HG03469 (cell line): Measurements from ENCODE around the gene TAF6.

Experiments
- ATAC-seq: cut with Tn5 transposase; IDR thresholded peaks from one replicate; pipeline ENCODE4 v1.9.1; 2021; ENCODE audit warnings: mild to moderate bottlenecking, moderate library complexity, moderate number of reproducible peaks; ENCODE audit not compliant: unreplicated experiment

Gene TAF6

DNA sequence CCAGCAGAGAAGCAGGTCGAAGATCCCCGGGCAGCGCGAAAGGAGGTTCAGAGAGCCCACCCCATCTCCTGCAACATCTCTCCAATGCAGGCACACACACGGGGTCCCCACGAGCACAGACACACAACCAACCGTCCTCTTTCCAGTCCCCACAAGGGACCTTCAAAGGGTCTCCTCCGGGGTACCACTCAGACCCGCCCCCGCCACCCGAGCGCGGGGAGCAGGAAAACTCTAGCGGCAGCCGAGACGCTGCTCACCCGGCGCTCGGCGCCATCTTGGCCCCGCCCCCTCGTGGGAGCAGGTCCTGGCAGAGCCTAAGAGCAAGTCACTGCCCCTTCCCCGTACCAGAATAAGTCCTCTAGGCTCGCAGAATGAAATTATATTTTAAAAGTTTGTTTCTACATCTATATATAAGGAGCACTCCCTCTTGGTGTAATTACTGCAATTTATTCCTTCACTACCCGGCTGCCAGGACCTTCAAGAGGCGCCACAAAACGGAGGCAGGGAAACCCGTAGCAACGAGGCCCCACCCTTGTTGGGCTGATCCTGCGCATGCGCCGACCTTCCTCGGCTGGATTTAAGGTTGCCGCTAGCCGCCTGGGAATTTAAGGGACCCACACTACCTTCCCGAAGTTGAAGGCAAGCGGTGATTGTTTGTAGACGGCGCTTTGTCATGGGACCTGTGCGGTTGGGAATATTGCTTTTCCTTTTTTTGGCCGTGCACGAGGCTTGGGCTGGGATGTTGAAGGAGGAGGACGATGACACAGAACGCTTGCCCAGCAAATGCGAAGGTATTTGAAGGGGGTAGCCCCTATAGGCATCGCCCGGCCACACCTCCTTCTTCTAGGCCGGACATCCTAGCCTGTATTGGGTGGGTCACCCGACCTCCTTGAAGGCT lies at the start of gene TAF6, which contains the start of gene CNPY4:
Gene TAF6, minus strand, starts transcription at position 287 of the 898 bp plus-strand sequence. CDS start 5,149 bp downstream, outside the sequence.
Gene CNPY4, plus strand, starts transcription at position 563 of the 898 bp plus-strand sequence. Its CDS starts 111 bp downstream, at position 674.
- ATAC-seq, result no peak

DNA sequence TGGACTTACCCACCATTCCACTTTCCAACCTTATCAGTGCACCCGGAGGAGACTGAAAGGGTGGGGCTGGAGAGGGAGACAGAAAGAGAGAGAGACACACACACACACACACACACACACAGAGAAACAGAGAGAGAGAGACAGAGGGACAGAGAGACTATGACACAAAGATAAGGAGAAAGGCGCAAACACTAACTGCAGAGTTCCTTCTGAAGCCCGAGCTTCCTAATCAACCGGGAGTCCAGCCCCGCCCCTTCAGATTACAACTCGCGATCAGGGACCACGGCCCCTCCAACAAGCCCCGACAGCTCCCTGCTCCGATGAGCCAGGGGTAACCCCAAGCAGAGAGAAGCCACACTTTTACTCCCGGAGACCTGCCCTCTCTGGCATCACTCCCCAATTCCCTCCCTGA lies 48.8 kb upstream of the TAF6 start:
- no peak for ATAC-seq

DNA sequence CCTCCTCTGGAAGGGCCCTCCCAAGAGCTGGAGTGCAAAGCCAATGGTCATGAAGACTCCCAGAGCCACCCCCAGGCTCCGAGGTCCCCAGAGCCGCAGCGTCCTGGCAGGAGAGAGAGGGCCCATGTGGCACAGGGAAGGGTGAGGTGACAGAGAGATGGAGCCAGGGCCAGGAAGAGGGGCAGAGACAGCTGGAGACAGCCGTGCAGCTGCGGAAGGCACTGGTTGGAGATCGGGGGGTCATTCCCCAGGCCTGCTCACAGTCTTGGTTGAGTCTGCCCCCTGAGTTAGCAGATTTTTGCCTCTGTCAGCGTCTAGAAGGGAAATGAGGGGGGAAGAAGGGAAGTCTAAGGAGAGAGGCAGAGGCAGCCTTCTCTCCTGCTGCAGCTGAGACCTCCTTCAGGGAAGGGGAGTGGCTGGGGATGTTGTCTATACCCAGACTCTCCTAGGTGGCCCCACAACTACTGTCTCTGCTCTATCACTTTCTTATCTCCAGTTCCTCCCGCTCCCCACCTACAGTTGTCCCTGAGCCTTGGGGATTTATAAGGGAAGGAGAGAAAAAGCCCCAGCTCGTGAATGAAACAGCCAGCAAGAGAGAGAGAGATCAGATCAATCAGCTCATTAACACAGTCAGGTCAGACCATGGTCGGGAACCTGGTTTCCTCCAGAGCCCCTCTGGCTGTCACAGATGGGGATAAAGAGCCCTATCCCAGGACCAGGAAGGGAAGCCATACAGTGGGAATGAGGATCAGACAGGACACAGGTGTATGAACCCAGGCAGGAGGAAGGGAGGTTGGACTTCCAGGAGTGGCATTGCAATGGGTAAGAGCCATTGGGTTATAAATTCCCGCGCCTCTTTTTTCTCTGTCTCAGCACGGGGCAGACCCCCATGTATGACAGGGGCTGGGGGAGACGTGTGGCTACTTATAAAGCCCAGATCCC lies 48.1 kb upstream of the TAF6 start:
- no peak for ATAC-seq

DNA sequence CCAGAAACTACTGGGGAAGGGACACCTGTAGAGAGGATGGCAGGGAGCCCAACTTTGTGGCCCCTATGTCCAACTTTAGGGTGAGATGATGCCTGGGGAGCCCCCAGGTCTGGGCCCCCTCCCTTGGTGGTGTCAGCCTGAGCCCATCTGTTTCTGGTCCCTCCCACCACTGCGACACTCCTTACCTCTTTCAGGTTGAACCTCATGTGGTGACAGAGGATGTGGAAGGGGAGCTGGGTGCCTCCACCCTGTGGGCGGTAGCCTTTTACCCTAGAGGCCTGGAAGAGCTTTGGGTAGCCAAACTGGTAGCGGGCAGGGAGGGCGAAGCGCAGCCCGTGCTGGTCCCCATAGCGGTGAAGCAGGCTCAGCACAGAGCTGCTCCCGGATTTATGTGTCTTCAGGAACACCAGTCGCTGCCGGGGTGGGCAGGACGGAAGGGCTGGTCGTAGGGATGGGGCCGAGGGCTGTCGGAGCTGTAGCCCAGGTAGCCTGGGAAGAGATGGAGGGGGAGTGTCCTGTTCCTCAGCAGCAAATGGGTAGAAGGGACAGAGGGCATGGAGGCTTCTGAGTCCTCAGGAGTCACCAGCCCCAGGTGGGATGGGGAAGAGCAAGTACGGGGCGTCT lies 47.3 kb upstream of the TAF6 start:
- no peak for ATAC-seq

DNA sequence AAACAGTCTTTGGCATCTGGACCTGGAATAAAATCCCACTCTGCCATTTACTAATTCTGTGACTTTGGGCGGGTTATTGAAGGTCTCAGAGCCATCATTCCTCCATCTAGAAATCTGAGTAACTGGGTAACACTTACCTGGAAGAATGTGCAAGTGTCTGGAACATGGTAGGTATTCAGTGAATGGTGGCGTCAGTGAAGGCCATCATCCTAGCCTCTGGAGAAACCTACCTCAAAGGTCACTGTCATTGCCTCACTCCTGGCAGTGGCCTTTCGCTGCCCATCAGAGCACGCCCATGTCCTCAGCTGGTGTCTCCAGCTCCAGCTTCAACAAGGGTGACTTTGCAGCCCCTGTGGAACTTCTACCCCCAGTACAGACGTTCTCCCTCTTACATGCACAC lies 44.7 kb upstream of the TAF6 start:
- ATAC-seq, result no peak

DNA sequence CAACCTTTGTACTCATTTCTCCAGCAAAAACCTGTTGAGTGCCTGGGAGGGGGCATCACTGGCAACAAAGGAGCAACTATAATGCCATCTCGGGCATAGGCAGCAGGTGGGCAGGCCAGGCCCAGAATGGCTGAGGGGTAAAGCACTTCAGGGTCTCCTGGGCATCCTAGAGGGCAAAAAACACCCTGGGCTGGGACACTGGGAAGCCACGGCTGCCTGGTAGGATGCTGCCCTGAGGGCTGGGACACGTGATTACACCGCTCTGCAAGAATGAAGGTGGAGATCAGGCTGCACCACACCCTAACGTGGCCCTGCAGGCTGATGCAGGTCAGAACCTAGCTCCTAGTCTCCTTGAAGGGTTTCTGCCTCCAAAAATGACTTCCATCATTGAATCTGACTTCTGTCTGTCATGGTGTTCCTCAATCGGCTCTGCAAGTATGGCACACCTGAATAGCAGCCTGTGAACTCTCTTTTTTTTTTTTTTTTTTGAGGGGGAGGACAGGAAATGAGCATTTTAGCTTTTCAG lies 43.9 kb upstream of the TAF6 start:
- no peak for ATAC-seq

DNA sequence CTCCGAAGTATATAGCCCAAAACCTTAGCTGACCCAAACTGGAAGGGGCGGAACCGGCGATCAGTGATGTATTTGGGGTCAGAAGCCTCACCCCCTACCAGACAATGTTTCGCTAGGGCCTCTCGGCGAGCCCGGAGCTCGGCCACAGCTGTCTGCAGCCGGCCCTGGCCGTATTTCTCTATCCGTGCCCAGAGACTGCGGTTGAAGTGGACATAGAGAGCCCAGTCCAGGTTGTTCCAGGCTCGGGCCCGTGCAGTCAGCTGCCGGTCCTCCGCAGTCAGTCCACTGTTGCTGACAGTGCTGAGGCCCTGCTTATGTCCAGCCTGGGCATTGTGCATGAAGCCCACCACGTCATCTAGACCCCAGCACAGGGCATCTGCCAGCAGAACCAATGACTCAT lies 40.9 kb upstream of the TAF6 start:
- ATAC-seq, result no peak

DNA sequence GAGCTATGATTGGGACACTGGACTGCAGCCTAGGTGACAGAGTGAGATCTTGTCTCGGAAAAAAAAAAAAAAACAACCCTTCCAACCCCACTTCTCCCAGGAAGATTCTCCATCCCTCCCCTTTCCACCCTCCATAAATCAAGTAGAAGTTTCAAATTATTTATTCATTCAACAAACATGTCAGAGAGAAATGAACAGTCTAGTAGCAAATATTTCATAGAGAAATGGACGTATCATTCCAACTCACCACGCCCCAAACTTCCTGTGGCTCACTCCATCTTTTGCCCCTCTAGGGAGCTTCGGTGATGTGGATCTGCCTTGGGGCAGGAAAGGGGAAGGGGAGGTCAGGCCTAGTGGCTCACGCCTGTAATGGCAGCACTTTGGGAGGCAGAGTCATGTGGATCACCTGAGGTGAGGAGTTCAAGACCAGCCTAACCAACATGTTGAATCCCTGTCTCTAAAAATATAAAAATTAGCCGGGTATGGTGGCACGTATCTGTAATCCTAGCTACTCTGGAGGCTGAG lies 40.0 kb upstream of the TAF6 start:
- no peak for ATAC-seq

DNA sequence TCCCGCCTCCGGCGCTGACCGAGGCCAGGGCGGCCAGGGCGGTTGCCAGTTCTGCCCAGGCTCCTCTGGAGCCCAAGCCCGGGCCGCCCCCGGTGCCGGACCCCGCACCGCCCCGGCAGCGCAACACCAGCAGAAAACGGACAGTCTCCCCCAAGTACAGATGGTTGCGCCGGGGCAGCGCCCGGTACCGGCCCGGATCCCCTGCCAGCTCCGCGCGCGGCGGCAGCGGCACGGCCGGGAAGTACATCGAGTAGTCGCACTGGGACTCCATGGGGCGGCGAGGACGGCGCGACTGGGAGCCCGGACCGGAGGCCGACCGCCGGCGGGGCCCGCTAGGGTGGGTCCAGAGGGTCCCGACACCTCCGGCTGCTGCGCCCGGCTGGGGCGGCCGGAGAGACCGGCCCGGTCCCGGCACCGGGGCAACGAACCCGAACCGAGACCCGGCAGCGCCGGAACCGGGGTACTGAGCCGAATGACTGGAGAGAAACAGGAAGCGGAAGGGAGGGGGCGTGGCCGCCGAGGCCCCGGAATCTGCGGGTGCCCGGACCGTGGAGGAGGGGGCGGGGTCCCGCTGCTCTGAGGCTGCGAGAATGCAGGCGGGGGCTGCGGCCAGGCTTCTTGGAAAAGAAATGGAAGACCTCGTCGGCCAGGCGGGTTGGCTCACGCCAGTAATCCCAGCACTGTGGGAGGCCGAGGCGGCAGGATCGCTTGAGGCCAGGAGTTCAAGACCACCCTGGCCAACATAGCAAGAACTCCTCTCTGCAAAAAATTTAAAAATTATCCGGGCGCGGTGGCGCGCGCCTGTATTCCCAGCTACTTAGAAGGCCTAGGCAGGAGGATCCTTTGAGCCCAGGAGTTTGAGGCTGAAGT lies 39.3 kb upstream of the TAF6 start, which contains the start of gene TRAPPC14:
Gene TRAPPC14, minus strand, starts transcription at position 495 of the 870 bp plus-strand sequence. Its CDS starts 224 bp downstream, at position 271.
- ATAC-seq, result no peak

DNA sequence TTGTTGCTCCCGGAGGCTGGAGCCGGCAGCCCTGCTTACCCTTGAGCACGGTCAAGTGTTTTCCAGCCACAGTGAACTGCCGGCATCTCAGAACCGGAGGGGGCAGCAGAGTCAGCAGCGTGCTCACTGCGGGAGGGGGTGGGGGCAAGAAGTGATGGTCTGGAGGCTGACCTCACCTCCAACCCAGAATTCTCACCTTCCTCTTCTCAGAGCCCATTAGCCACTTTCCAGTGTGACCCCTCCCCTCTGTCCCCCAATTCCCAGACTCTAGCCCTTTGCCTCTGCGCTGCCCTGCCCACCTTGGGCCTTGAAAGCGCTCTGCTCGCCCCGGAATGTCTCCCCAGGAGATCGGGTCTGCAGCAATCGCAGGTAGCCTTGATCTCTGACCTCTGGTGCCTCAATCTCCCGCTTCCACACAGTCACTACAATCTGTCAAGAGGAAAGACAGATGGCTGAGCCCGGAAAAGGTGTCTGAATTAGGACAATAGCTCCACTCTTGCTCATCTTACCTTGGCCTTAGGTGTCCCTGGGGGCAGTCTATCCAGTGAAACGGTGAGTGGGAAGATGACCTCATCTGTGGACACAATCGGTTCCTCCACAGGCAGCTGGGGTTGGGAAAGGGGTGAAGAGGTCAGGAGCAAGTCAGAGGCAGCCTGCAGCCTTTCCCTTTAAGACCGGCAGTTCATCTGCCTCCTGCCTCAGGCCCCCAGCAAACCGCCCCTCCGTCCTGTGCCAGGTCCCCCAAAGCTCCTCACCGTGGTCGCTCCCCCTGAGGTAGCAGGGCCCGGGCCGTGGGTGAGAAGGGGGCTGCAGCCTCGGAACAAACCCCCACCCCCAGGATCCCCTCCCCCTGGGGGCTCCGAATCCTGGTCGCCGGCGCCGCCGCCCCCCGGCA lies 38.4 kb upstream of the TAF6 start:
- ATAC-seq, result no peak

DNA sequence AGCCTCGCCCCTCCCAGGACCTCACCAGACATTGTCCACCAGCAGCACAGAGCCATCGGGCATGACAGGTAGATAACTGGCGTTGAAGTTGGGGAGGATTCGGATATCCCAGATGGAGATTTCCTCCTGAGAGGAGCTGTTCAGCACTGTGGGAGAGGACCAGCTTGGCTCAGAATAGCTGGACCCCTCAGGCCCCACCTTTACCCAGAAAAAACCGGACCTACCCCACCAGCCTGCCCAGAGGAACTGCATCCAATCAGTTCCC lies 37.8 kb upstream of the TAF6 start:
- no peak for ATAC-seq

DNA sequence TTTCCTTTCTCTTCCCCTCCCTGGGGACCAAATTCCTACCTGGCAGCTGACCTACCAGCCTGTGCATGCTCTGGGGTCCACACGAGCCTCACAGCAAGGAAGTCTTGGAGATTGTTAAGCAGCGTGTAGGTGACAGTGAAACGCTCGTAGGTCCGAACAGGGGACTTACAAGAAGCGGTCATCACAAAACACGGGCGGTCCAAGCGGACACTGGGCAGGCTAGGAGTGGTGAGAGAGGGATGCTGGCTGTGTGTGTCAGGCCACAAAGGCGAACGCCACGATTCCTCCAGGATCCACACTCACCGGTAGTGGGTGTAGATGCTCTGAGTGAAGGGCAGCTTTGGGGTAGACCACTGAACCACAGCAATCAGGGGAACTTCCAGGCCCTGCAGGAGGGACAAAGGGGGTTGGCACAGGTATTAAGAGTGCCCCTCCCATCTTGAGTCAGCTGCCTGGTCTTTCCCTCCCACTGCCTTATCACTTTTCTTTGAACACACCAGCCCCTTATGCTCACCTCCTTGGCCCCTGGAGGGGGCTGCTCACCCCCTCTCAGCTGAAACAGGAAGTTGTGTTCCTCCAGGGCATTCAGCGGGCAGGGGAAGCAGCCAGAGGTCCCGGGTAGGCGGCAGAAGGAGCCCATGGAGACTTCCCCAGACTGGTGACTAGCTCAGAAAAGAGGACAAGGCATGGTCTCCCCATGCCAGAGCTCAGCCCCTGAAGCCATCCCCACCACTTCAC lies 37.3 kb upstream of the TAF6 start:
- ATAC-seq, result no peak

DNA sequence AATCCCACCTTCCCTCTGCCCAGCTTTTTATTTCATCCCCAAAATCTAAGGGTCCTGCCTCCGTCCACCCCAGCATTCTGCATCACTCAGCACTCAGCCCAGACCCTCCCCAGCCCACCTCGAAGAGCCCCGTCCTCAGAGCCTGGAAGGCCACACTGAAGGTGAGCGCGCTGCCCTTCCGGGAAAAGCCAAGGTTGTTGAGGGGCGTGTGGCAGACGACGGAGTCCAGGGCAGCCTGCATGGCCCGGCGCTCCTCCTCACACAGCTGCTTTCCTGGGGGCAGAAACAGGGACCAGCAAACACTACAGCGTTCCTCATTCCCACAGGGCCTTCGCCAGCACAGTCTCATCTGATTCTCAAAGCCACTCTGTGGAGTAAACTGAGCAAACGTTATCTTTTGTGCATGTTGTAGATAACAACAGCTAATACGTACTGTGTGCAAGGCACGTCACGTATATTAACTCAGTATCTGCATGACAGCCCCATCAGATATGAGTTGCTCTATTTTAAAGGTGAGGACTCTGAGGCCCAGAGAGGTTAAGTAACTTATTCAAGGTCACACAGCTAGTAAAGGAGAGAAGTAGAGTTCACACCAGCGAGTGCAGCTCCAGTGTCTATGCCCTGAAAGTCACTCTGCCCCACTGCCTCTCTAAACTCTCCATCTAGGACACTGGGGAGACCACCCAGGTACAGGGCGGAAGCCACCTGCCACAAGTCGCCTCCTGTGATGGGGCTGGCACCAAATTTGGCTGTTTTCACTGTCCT lies 36.6 kb upstream of the TAF6 start:
- ATAC-seq, result no peak

DNA sequence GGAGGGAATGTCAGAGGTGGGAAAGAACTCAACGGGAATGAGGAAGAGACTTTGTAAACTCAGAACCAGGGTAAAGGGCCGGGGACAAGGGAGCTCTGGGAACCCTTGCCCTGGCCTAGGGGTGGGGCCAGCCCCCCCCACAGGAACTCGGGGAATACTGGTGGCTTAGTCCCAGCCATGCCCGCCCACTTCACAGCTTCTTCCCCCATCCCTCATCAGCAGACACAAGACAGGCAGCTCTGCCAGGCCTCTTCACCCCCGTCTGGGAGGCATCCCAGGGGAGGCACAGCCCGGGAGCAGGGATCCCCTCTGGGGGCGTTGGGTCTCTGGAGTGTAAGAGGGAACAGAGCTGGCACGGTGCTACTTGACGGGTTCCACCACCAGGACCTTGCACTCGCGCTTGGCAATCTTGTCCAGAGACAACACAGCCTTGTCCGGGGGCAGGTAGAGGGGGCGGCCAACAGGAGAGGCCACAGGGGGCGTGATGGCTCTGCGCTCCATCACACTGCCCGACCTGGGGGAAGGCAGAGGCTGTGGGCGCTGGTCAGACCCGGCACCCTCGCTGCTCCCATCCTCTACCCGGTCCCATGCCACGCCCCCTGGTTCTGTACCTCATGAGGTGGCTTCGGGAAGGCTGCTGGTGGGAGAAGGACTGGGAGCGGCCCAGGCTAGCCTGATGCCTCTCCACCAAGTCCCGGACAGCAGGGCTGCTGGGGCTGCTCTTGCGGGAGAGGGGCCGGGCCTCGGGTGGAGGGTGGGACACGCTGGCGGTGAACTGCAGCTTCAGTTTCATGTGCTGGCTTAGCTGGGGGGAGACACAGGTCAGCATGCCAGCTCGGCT lies 35.7 kb upstream of the TAF6 start:
- no peak for ATAC-seq

DNA sequence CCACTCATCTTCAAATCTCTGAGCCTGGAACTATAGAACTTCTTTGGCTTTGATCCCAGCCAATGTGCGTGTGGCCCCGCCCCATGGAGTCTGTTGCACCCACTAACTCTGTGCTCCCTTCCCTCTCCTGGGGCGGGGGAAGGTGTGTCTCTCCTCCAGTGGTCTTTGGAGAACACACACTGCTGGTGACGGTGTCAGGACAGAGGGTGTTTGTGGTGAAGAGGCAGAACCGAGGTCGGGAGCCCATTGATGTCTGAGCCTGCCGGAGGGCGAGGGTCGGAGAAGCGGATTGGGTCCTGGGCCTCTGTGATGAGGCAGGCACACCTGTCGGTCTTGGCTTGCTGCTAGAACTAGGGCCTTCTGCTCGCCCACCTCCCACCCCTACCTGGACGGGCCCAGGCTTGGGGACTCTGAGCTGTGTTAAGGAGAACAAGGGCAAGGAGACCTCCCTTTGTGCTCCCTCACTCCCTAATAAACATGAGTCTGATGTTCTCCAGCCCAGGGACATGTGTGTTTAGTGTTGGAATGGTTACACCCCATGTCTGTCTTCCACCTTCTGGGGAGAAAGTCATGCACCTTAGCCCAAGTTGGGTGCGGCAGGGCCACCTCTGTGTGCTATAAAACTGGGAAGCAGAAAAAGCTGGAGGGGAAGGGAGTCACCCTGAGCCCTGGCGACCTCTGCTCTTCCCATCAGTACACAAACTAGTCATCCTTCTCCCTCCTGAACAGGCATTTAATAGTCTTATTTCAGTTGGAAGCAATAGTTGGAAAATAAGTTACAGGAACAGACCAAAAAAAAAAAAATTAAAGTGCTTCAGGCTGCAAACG lies 34.8 kb upstream of the TAF6 start:
- ATAC-seq, result no peak
